ENCODE measurements around the gene SLC39A1.

DNA sequence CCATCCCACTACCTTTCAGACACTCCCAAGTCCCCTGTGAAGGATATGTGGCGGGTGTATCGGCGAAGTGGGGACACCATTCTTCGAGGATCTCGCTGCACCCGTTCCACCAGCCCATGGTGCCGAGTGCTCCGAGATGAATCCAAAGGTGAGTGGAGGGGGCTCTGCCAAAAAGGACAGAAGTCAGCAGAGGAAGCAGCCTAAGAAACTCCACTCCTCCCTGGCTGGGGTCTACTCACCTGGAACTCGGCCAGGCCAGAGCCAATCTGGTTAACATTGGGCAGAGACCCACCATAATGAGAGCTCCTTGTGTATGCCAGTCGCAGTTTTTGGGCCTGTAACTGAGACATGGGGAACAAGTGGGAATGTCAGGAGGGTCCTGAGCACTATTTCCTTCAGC, 8.5 kb downstream of the SLC39A1 start:
- TF ChIP-seq, protein P1, sequence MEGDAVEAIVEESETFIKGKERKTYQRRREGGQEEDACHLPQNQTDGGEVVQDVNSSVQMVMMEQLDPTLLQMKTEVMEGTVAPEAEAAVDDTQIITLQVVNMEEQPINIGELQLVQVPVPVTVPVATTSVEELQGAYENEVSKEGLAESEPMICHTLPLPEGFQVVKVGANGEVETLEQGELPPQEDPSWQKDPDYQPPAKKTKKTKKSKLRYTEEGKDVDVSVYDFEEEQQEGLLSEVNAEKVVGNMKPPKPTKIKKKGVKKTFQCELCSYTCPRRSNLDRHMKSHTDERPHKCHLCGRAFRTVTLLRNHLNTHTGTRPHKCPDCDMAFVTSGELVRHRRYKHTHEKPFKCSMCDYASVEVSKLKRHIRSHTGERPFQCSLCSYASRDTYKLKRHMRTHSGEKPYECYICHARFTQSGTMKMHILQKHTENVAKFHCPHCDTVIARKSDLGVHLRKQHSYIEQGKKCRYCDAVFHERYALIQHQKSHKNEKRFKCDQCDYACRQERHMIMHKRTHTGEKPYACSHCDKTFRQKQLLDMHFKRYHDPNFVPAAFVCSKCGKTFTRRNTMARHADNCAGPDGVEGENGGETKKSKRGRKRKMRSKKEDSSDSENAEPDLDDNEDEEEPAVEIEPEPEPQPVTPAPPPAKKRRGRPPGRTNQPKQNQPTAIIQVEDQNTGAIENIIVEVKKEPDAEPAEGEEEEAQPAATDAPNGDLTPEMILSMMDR (IDR thresholded peaks at IDR 0.05; ENCODE audit: borderline replicate concordance, extremely low read depth, low read length, poor library complexity, severe bottlenecking): no peak
- no peak for TF ChIP-seq EZH2 (IDR thresholded peaks at IDR 0.05; ENCODE audit: borderline replicate concordance, low read depth, low read length, severe bottlenecking)
